OCI-LY1 (cell line): ENCODE data around the gene NECAP2.

ENCODE experiments used
- H2AFZ ChIP-seq: fragments of 200-600 bp; sonication (generic), shearing (Covaris generic); 2 replicates; pipeline ENCODE4 v1.6.0; 2014; ENCODE audit warnings: antibody characterized with exemption, mild to moderate bottlenecking, low read length
- H3F3A ChIP-seq: fragments of 200-600 bp; sonication (generic), shearing (Covaris generic); 2 replicates; pipeline ENCODE4 v1.6.0; 2014; ENCODE audit warnings: mild to moderate bottlenecking, antibody characterized with exemption, low read length, moderate library complexity; ENCODE audit not compliant: insufficient read depth
- H3K27ac ChIP-seq: fragments of 200-600 bp; sonication (generic); 2 replicates; pipeline ENCODE4 v1.5.1; 2014; ENCODE audit warnings: low read length, mixed run types, mild to moderate bottlenecking, low read depth; ENCODE audit not compliant: poor library complexity, severe bottlenecking
- H3K27me3 ChIP-seq: fragments of 200-600 bp; sonication (generic); 2 replicates; pipeline ENCODE4 v1.6.0; 2014; ENCODE audit warnings: antibody characterized with exemption, mild to moderate bottlenecking, low read length, moderate library complexity; ENCODE audit not compliant: insufficient read depth
- H3K36me3 ChIP-seq: fragments of 200-600 bp; sonication (generic); 2 replicates; pipeline ENCODE4 v1.6.1; 2014; ENCODE audit warnings: mild to moderate bottlenecking, antibody characterized with exemption, low read length, moderate library complexity, mixed read lengths; ENCODE audit not compliant: insufficient read depth
- H3K4me1 ChIP-seq: fragments of 200-600 bp; sonication (generic); 2 replicates; pipeline ENCODE4 v1.5.1; 2014; ENCODE audit warnings: mild to moderate bottlenecking, low read length, moderate library complexity; ENCODE audit not compliant: insufficient read depth, severe bottlenecking
- H3K4me2 ChIP-seq: fragments of 200-600 bp; sonication (generic), shearing (Covaris generic); 2 replicates; pipeline ENCODE4 v1.6.1; 2014; ENCODE audit warnings: low read length
- H3K4me3 ChIP-seq: fragments of 200-600 bp; sonication (generic); 2 replicates; pipeline ENCODE4 v1.5.1; 2014; ENCODE audit warnings: low read length, low read depth, mild to moderate bottlenecking, mixed read lengths; ENCODE audit not compliant: poor library complexity, severe bottlenecking
- H3K79me2 ChIP-seq: fragments of 200-600 bp; shearing (Covaris generic); 2 replicates; pipeline ENCODE4 v1.6.1; 2016; ENCODE audit warnings: mixed run types, low read length, mixed read lengths; ENCODE audit not compliant: insufficient read depth
- H3K9ac ChIP-seq: fragments of 200-600 bp; sonication (generic), shearing (Covaris generic); 2 replicates; pipeline ENCODE4 v1.6.1; 2014; ENCODE audit warnings: mild to moderate bottlenecking, low read length, mixed read lengths
- H3K9me2 ChIP-seq: fragments of 200-600 bp; sonication (generic), shearing (Covaris generic); 2 replicates; pipeline ENCODE4 v1.6.1; 2014; ENCODE audit warnings: low read depth, mild to moderate bottlenecking, low read length, mixed read lengths
- H3K9me3 ChIP-seq: fragments of 200-600 bp; shearing (Covaris generic); 2 replicates; pipeline ENCODE4 v1.6.1; 2014; ENCODE audit warnings: low read length, mixed read lengths
- H4K20me1 ChIP-seq: fragments of 200-600 bp; sonication (generic), shearing (Covaris generic); 2 replicates; pipeline ENCODE4 v1.6.0; 2016; ENCODE audit warnings: mild to moderate bottlenecking, low read length; ENCODE audit not compliant: insufficient read depth
- CTCF ChIP-seq: fragments of 200-600 bp; sonication (generic), shearing (Covaris generic); IDR thresholded peaks from 2 replicates; pipeline ENCODE4 v1.5.1; 2017; ENCODE audit warnings: mild to moderate bottlenecking, antibody characterized with exemption, low read length, moderate library complexity, mixed read lengths
- EZH2 ChIP-seq: fragments of 200-600 bp; sonication (generic), shearing (Covaris generic); IDR thresholded peaks from 2 replicates; pipeline ENCODE4 v1.8.0; 2017; ENCODE audit warnings: borderline replicate concordance, mixed run types, mild to moderate bottlenecking, antibody characterized with exemption, low read length, moderate library complexity, mixed read lengths

Gene NECAP2

DNA sequence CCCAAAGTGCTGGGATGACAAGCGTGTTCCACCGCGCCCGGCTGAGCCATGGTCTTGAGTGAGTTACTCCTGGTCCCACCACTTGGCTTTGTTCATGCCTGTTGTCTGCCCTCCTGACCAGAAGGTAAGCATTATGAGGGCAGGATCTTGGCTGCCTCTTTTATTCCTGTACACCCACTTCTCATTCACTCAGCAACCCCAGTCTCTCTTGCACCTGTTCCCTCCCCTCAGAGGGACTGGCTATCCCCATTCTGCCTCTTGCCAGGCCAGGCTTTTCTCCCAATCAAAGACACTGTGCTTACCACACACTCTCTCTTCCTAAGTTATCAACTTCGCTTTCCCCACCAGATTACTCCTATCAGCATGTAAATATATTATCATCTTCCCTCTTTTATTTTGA lies 29.7 kb upstream of the NECAP2 start:
- no peak overlapping the region for H3K4me2 ChIP-seq
- H3K4me3 ChIP-seq, result no peak overlapping the region
- H4K20me1 ChIP-seq, result no peaks in the 10 kb centered on the region
- H2AFZ ChIP-seq, result no peak overlapping the region
- H3K9me3 ChIP-seq, result no peaks in the 10 kb centered on the region
- 0 out of 2 replicates have a peak, but pooled peaks cover 3% of the 10 kb centered on the region for H3K27me3 ChIP-seq
- H3K36me3 ChIP-seq, result no peaks in the 10 kb centered on the region
- no peak for TF ChIP-seq CTCF
- no peak for TF ChIP-seq EZH2
- peaks cover 11% of the 10 kb centered on the region for H3K4me1 ChIP-seq
- no peak overlapping the region for H3K9ac ChIP-seq
- H3F3A ChIP-seq, result no peaks in the 10 kb centered on the region
- no peaks in the 10 kb centered on the region for H3K9me2 ChIP-seq
- H3K79me2 ChIP-seq, result no peaks in the 10 kb centered on the region
- no peak overlapping the region for H3K27ac ChIP-seq

DNA sequence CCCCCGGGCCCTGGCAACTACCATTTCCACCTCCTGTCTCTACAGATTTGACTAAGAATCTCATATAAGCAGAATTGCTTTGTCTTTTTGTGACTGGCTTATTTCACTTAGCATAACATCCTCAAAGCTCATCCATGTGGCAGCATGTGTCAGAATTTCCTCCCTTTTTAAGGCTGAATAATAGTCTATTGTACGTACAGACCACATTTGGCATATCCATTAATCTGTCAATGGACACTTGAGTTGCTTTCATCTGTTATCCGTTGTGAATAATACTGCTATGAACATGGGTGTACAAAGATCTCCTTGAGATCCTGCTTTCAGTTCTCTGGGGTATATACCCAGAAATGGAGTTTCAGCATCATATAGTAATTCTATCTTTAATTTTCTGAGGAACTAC lies 27.3 kb upstream of the NECAP2 start:
- Histone ChIP-seq H3K36me3 (no peaks in the 10 kb centered on the region), H3K27ac (no peak overlapping the region), H3K4me3 (no peak overlapping the region), H3F3A (no peaks in the 10 kb centered on the region), H3K4me2 (no peak overlapping the region), H2AFZ (no peak overlapping the region), H3K4me1 (peaks cover 11% of the 10 kb centered on the region), H3K79me2 (no peaks in the 10 kb centered on the region), H4K20me1 (no peaks in the 10 kb centered on the region), H3K9ac (no peak overlapping the region), H3K9me3 (no peaks in the 10 kb centered on the region), H3K27me3 (0 out of 2 replicates have a peak, but pooled peaks cover 3% of the 10 kb centered on the region), H3K9me2 (no peaks in the 10 kb centered on the region)
- TF ChIP-seq CTCF, result no peak
- no peak for TF ChIP-seq EZH2

- Histone ChIP-seq H3K4me1 (no peaks in the 10 kb centered on the region), H3K9me3 (no peaks in the 10 kb centered on the region), H3K4me3 (no peak overlapping the region), H3K79me2 (no peaks in the 10 kb centered on the region), H2AFZ (no peak overlapping the region), H3K9me2 (no peaks in the 10 kb centered on the region), H3K36me3 (no peaks in the 10 kb centered on the region), H3K4me2 (no peak overlapping the region), H3K27ac (no peak overlapping the region), H4K20me1 (no peaks in the 10 kb centered on the region), H3F3A (no peaks in the 10 kb centered on the region), H3K9ac (no peak overlapping the region), H3K27me3 (peaks cover 5% of the 10 kb centered on the region; the same call in 1 of the 2 replicates)
- no peak for TF ChIP-seq EZH2
- no peak for TF ChIP-seq CTCF
Observed at GRCh38 chr1:16418823-16419425, 21.6 kb upstream of the NECAP2 start.
